ENCODE results near the gene STK38. TPM values are rescaled to one million over a fixed set of nuclear protein-coding genes. Genes with fewer than 3 reads are reported as not detected.

The STK38 gene
- total RNA-seq, 6 experiments from 2014 or later: 12.5 to 19.2 (median 16.1) TPM

- TF ChIP-seq CTCF (IDR thresholded peaks at IDR 0.05) (no peak), POLR2A (IDR thresholded peaks at IDR 0.05) (no peak)
- H3K9me3 ChIP-seq: no peaks in the 10 kb centered on the region
- H3K4me3 ChIP-seq: no peak overlapping the region
- WGBS (ENCODE audit: insufficient coverage, low coverage, low lambda C conversion rate, missing lambda C conversion rate): 92% methylated on average over 4 of the region's 4 CpGs
- DNase-seq: no peak
- H3K27ac ChIP-seq: no peak overlapping the region
- no peaks in the 10 kb centered on the region for H3K27me3 ChIP-seq
- ATAC-seq: no peak
- H3K36me3 ChIP-seq: no peaks in the 10 kb centered on the region
- intact Hi-C loops (cut with DNase I): no loop called here
- H3K4me1 ChIP-seq: no peaks in the 10 kb centered on the region
Observed at GRCh38 chr6:36560822-36561221, 13.5 kb upstream of the STK38 start.

- Histone ChIP-seq H3K4me1 (no peaks in the 10 kb centered on the region), H3K36me3 (no peaks in the 10 kb centered on the region), H3K27me3 (no peaks in the 10 kb centered on the region), H3K9me3 (no peaks in the 10 kb centered on the region), H3K27ac (no peak overlapping the region), H3K4me3 (no peak overlapping the region)
- WGBS (ENCODE audit: insufficient coverage, low coverage, low lambda C conversion rate, missing lambda C conversion rate): 80% methylated on average over 7 of the region's 7 CpGs
- DNase-seq (no peak), ATAC-seq (no peak)
- intact Hi-C loops (cut with DNase I): no loop called here
- TF ChIP-seq POLR2A (IDR thresholded peaks at IDR 0.05): no peak
- no peak for TF ChIP-seq CTCF (IDR thresholded peaks at IDR 0.05)
Observed at GRCh38 chr6:36559011-36559793, 11.9 kb upstream of the STK38 start.

GRCh38 chr6:36556281-36556680, 9.0 kb upstream of the STK38 start:
- Histone ChIP-seq H3K36me3 (no peaks in the 10 kb centered on the region), H3K27me3 (no peaks in the 10 kb centered on the region), H3K4me3 (no peak overlapping the region), H3K9me3 (no peaks in the 10 kb centered on the region), H3K4me1 (no peaks in the 10 kb centered on the region), H3K27ac (no peak overlapping the region)
- TF ChIP-seq POLR2A (IDR thresholded peaks at IDR 0.05): no peak
- TF ChIP-seq CTCF (IDR thresholded peaks at IDR 0.05): no peak
- DNase-seq (no peak), ATAC-seq (no peak)
- intact Hi-C loops (cut with DNase I): no loop called here
- WGBS (ENCODE audit: insufficient coverage, low coverage, low lambda C conversion rate, missing lambda C conversion rate): 72% methylated on average over 5 of the region's 5 CpGs

- intact Hi-C loops (cut with DNase I): no loop called here
- H3K9me3 ChIP-seq: no peaks in the 10 kb centered on the region
- WGBS (ENCODE audit: insufficient coverage, low coverage, low lambda C conversion rate, missing lambda C conversion rate): 64% methylated on average over 1 of the region's 1 CpG
- no peaks in the 10 kb centered on the region for H3K36me3 ChIP-seq
- no peaks in the 10 kb centered on the region for H3K4me1 ChIP-seq
- ATAC-seq: no peak
- TF ChIP-seq CTCF (IDR thresholded peaks at IDR 0.05): no peak
- TF ChIP-seq POLR2A (IDR thresholded peaks at IDR 0.05): no peak
- H3K27me3 ChIP-seq: no peaks in the 10 kb centered on the region
- H3K4me3 ChIP-seq: no peak overlapping the region
- H3K27ac ChIP-seq: no peak overlapping the region
- DNase-seq: no peak
Observed at GRCh38 chr6:36555750-36556252, 8.5 kb upstream of the STK38 start.
